IMR-90 (cell line): ENCODE data around the gene NBEA. TPM values are rescaled to one million over a fixed set of nuclear protein-coding genes. Genes with fewer than 3 reads are reported as not detected.

Source experiments
- ATAC-seq: fragments of 200-7000 bp; cut with Tn5 transposase; 2 replicates; pipeline ENCODE4 v1.9.1; 2020; ENCODE audit warnings: low read depth, mild to moderate bottlenecking, moderate library complexity
- BruUV-seq: library from RNA; stranded (reverse); fragments of 400-500 nt; replicated peaks from 2 replicates; lab custom pipeline; 2021; lab: Mats Ljungman, UMichigan
- CTCF ChIA-PET: fragments of 300-600 bp; formaldehyde crosslinking; extraction: SDS; loops from one replicate; lab custom pipeline; 2021; ENCODE audit warnings: antibody characterized with exemption; lab: Yijun Ruan, JAX
- POLR2A ChIA-PET: fragments of 300-600 bp; sonication (Branson Sonifier 250); formaldehyde crosslinking; loops from one replicate; lab custom pipeline; 2022; ENCODE audit warnings: antibody characterized with exemption; ENCODE audit not compliant: unreplicated experiment; lab: Charles Lee
- DNase-seq: peaks from one replicate; pipeline ENCODE4 v3.0.0; 2013
- H2AFZ ChIP-seq: replicated peaks from 2 replicates; pipeline ENCODE3; 2013; ENCODE audit warnings: low read length, mild to moderate bottlenecking; ENCODE audit not compliant: poor library complexity
- H2AK5ac ChIP-seq: 2 replicates; pipeline ENCODE4 v1.6.1; 2013; ENCODE audit warnings: low read depth, low read length, inconsistent platforms
- H2AK9ac ChIP-seq: replicated peaks from 2 replicates; pipeline ENCODE3; 2013; ENCODE audit warnings: mild to moderate bottlenecking, low read depth, low read length, moderate library complexity; ENCODE audit not compliant: poor library complexity
- H2BK120ac ChIP-seq: 2 replicates; pipeline ENCODE4 v1.6.1; 2013; ENCODE audit warnings: low read depth, low read length, inconsistent platforms
- H2BK15ac ChIP-seq: 3 replicates; pipeline ENCODE4 v1.6.1; 2013; ENCODE audit warnings: low read depth, low read length, inconsistent platforms
- H2BK20ac ChIP-seq: 2 replicates; pipeline ENCODE4 v1.6.1; 2013; ENCODE audit warnings: low read depth, mild to moderate bottlenecking, inconsistent platforms, low read length, moderate library complexity
- H2BK5ac ChIP-seq: 2 replicates; pipeline ENCODE4 v1.6.1; 2013; ENCODE audit warnings: mild to moderate bottlenecking, low read depth, low read length, inconsistent platforms; ENCODE audit not compliant: poor library complexity, severe bottlenecking
- H3K14ac ChIP-seq: replicated peaks from 2 replicates; pipeline ENCODE4 v1.6.1; 2013; ENCODE audit warnings: low read depth, low read length, inconsistent platforms
- H3K18ac ChIP-seq: 2 replicates; pipeline ENCODE4 v1.6.1; 2013; ENCODE audit warnings: low read depth, low read length, control low read depth
- H3K23ac ChIP-seq: 2 replicates; pipeline ENCODE4 v1.6.1; 2013; ENCODE audit warnings: low read depth, low read length, inconsistent platforms
- H3K27ac ChIP-seq: 2 replicates; pipeline ENCODE4 v1.5.1; 2013; ENCODE audit warnings: mild to moderate bottlenecking, control low read depth, low read length; ENCODE audit not compliant: insufficient read depth
- H3K27me3 ChIP-seq: 2 replicates; pipeline ENCODE4 v1.6.1; 2013; ENCODE audit warnings: low read length; ENCODE audit not compliant: control insufficient read depth, insufficient read depth
- H3K36me3 ChIP-seq: 2 replicates; pipeline ENCODE4 v1.6.1; 2013; ENCODE audit warnings: low read length, mixed read lengths; ENCODE audit not compliant: control insufficient read depth, insufficient read depth
- H3K4ac ChIP-seq: 2 replicates; pipeline ENCODE4 v1.6.1; 2013; ENCODE audit warnings: low read depth, low read length, inconsistent platforms
- H3K4me1 ChIP-seq: 2 replicates; pipeline ENCODE4 v1.6.1; 2013; ENCODE audit warnings: low read length, mixed read lengths; ENCODE audit not compliant: control insufficient read depth, insufficient read depth
- H3K4me2 ChIP-seq: 2 replicates; pipeline ENCODE4 v1.6.1; 2013; ENCODE audit warnings: low read depth, mild to moderate bottlenecking, control low read depth, low read length, moderate library complexity
- H3K4me3 ChIP-seq: 2 replicates; pipeline ENCODE4 v1.5.1; 2013; ENCODE audit warnings: low read depth, mild to moderate bottlenecking, control low read depth, low read length, moderate library complexity; ENCODE audit not compliant: insufficient read depth
- H3K56ac ChIP-seq: 2 replicates; pipeline ENCODE4 v1.6.1; 2013; ENCODE audit warnings: low read length, inconsistent platforms; ENCODE audit not compliant: insufficient read depth; ENCODE audit errors: extremely low read depth
- H3K79me1 ChIP-seq, 2 experiments: 2 replicates each; pipeline ENCODE4 v1.6.1; 2013; ENCODE audit warnings: low read length in 2 of 2, inconsistent platforms in 1 of 2, low read depth in 1 of 2
- H3K9ac ChIP-seq: 2 replicates; pipeline ENCODE4 v1.6.1; 2013; ENCODE audit warnings: low read depth, low read length, control low read depth
- H3K9me1 ChIP-seq: 2 replicates; pipeline ENCODE4 v1.6.1; 2013; ENCODE audit warnings: low read length, inconsistent platforms; ENCODE audit not compliant: insufficient read depth
- H3K9me3 ChIP-seq: 2 replicates; pipeline ENCODE4 v1.6.1; 2013; ENCODE audit warnings: low read length; ENCODE audit not compliant: control insufficient read depth, insufficient read depth
- H4K20me1 ChIP-seq: 2 replicates; pipeline ENCODE4 v1.6.1; 2013; ENCODE audit warnings: low read length, inconsistent platforms; ENCODE audit not compliant: insufficient read depth
- H4K5ac ChIP-seq: 2 replicates; pipeline ENCODE4 v1.6.1; 2013; ENCODE audit warnings: mild to moderate bottlenecking, low read depth, low read length, control low read depth
- H4K8ac ChIP-seq, 2 experiments: 2 replicates each; pipeline ENCODE4 v1.6.1; 2013; ENCODE audit warnings: low read depth in 2 of 2, low read length in 2 of 2, control low read depth in 1 of 2, inconsistent platforms in 1 of 2
- H4K91ac ChIP-seq: 2 replicates; pipeline ENCODE4 v1.6.1; 2013; ENCODE audit warnings: low read depth, low read length, inconsistent platforms; ENCODE audit not compliant: insufficient read depth
- BHLHE40 ChIP-seq: fragments of 150-350 bp; IDR thresholded peaks from 2 replicates; pipeline ENCODE4 v1.6.1; 2016; ENCODE audit warnings: mild to moderate bottlenecking, low read depth, low read length
- CEBPB ChIP-seq: IDR thresholded peaks from 2 replicates; pipeline ENCODE4 v1.6.1; 2012; ENCODE audit warnings: low read depth, low read length, improper control_type of control experiment
- CHD1 ChIP-seq: IDR thresholded peaks from 2 replicates; pipeline ENCODE4 v1.6.1; 2012; ENCODE audit warnings: low read depth, low read length, improper control_type of control experiment
- CTCF ChIP-seq: conservative IDR thresholded peaks from 2 replicates; pipeline ENCODE4 v1.5.1; 2012; ENCODE audit warnings: mild to moderate bottlenecking, low read depth, low read length, improper control_type of control experiment
- ELK1 ChIP-seq: fragments of 150-350 bp; IDR thresholded peaks from 2 replicates; pipeline ENCODE4 v1.6.1; 2016; ENCODE audit warnings: low read depth, mild to moderate bottlenecking, low read length, moderate library complexity, borderline replicate concordance
- FOS ChIP-seq: fragments of 150-350 bp; IDR thresholded peaks from 2 replicates; pipeline ENCODE4 v1.6.1; 2016; ENCODE audit warnings: low read depth, low read length
- MAFK ChIP-seq: IDR thresholded peaks from 2 replicates; pipeline ENCODE4 v1.6.1; 2012; ENCODE audit warnings: low read depth, low read length, improper control_type of control experiment
- MAZ ChIP-seq: IDR thresholded peaks from 2 replicates; pipeline ENCODE4 v1.6.1; 2012; ENCODE audit warnings: low read depth, mild to moderate bottlenecking, low read length, improper control_type of control experiment, moderate library complexity, borderline replicate concordance
- MXI1 ChIP-seq: IDR thresholded peaks from 2 replicates; pipeline ENCODE4 v1.6.1; 2012; ENCODE audit warnings: low read depth, mild to moderate bottlenecking, low read length, moderate library complexity, borderline replicate concordance
- NFE2L2 ChIP-seq: fragments of 150-350 bp; IDR thresholded peaks from 2 replicates; pipeline ENCODE4 v1.6.1; 2016; ENCODE audit warnings: low read depth, mild to moderate bottlenecking, low read length
- POLR2A ChIP-seq: IDR thresholded peaks from 2 replicates; pipeline ENCODE4 v1.6.1; 2012; ENCODE audit warnings: mild to moderate bottlenecking, low read depth, low read length
- RAD21 ChIP-seq: IDR thresholded peaks from 2 replicates; pipeline ENCODE4 v1.6.1; 2012; ENCODE audit warnings: low read length, improper control_type of control experiment
- RCOR1 ChIP-seq: IDR thresholded peaks from 2 replicates; pipeline ENCODE4 v1.6.1; 2012; ENCODE audit warnings: mild to moderate bottlenecking, low read length, improper control_type of control experiment; ENCODE audit not compliant: insufficient replicate concordance
- RFX5 ChIP-seq: IDR thresholded peaks from 2 replicates; pipeline ENCODE4 v1.8.0; 2012; ENCODE audit warnings: low read depth, mild to moderate bottlenecking, low read length, moderate library complexity
- SMC3 ChIP-seq: fragments of 150-350 bp; IDR thresholded peaks from 2 replicates; pipeline ENCODE4 v1.6.1; 2016; ENCODE audit warnings: low read depth, mild to moderate bottlenecking, antibody characterized with exemption, low read length, moderate library complexity
- USF2 ChIP-seq: fragments of 150-350 bp; IDR thresholded peaks from 2 replicates; pipeline ENCODE4 v1.6.1; 2017; ENCODE audit warnings: mild to moderate bottlenecking, antibody characterized with exemption, low read length, low read depth
- WGBS, 2 experiments: methylation state at CpG; one replicate each; pipeline versions ENCODE4 v1.1.5 to v1.1.7; 2013; ENCODE audit warnings: missing lambda C conversion rate in 2 of 2; ENCODE audit not compliant: insufficient read length in 1 of 2; ENCODE audit errors: extremely low coverage in 2 of 2; 5-methylcytosine and 5-hydroxymethylcytosine counted together
- dilution Hi-C: fragments of 300-500 bp; cut with HindIII; formaldehyde crosslinking; loops from one replicate; pipeline ENCODE4 v1.14.3; 2018; ENCODE audit warnings: low sequenced_read_pairs; ENCODE audit not compliant: unreplicated experiment
- in situ Hi-C: fragments of 300-500 bp; cut with MboI; formaldehyde crosslinking; loops from 3 replicates; pipeline ENCODE4 v1.14.3; 2019; ENCODE audit warnings: low sequenced_read_pairs, inconsistent platforms, mixed read lengths
- intact Hi-C: fragments of 100-400 bp; cut with micrococcal nuclease; formaldehyde crosslinking; loops from 2 replicates; pipeline ENCODE4 v1.10.0; 2022
- polyA plus RNA-seq, 3 experiments: library from polyadenylated mRNA; depleted of rRNA; stranded (reverse); fragments of >200 nt; gene quantifications; 2 replicates each; pipeline ENCODE4 v1.2.3, GENCODE V29; 2012; ENCODE audit warnings: low replicate concordance in 1 of 3
- total RNA-seq: library from RNA; depleted of rRNA; stranded (reverse); fragments of >200 nt; gene quantifications from 2 replicates; pipeline ENCODE4 v1.2.3, GENCODE V29; 2012

NBEA gene
- total and polyA plus RNA-seq, 2 of the 4 experiments (the other 2 are of a cell fraction) = 0.82 to 2.2 TPM

GRCh38 chr13:35603593-35604285 is 661.7 kb downstream of the NBEA start:
- dilution Hi-C loops = no loop called here
- no TSS peak for BruUV-seq
- Histone ChIP-seq H3K27me3 (no peaks in the 10 kb centered on the region), H3K79me1 (no peaks in the 10 kb centered on the region), H2AK9ac (no peak overlapping the region), H2BK5ac (no peak overlapping the region), H4K8ac (no peak overlapping the region), H3K9ac (no peak overlapping the region), H2BK15ac (no peak overlapping the region), H3K9me1 (no peaks in the 10 kb centered on the region), H3K4ac (no peak overlapping the region), H3K27ac (no peak overlapping the region), H3K14ac (no peak overlapping the region), H4K91ac (no peak overlapping the region), H3K4me2 (no peak overlapping the region), H3K23ac (no peak overlapping the region), H3K4me3 (no peak overlapping the region), H2BK120ac (no peak overlapping the region), H4K5ac (no peak overlapping the region), H3K18ac (no peak overlapping the region), H3K4me1 (peaks cover 3% of the 10 kb centered on the region; the same call in 1 of the 2 replicates), H3K9me3 (no peaks in the 10 kb centered on the region), H3K36me3 (no peaks in the 10 kb centered on the region), H2BK20ac (no peak overlapping the region), H3K56ac (no peak overlapping the region), H2AK5ac (no peak overlapping the region), H2AFZ (no peak overlapping the region), H4K20me1 (no peaks in the 10 kb centered on the region)
- DNase-seq (no peak), ATAC-seq (no peak)
- WGBS, 2 experiments = 70% methylated on average over 2 of the region's 9 CpGs; no CpG with 5 or more reads in 1 of the 2 experiments
- POLR2A ChIA-PET = no interaction called here
- in situ Hi-C loops = no loop called here
- CTCF ChIA-PET = no interaction called here
- intact Hi-C loops = no loop called here
- TF ChIP-seq FOS = no peak
- no peak for TF ChIP-seq NFE2L2
- no peak for TF ChIP-seq POLR2A
- TF ChIP-seq RCOR1 = no peak
- TF ChIP-seq CTCF = no peak
- no peak for TF ChIP-seq RAD21
- TF ChIP-seq USF2 = no peak
- TF ChIP-seq SMC3 = no peak
- TF ChIP-seq CHD1 = no peak
- no peak for TF ChIP-seq RFX5
- no peak for TF ChIP-seq CEBPB
- TF ChIP-seq MAFK = no peak
- no peak for TF ChIP-seq BHLHE40
- TF ChIP-seq MXI1 = no peak
- TF ChIP-seq MAZ = no peak
- TF ChIP-seq ELK1 = no peak
